A549 (cell line): Measurements from ENCODE around the gene PYROXD2. TPM values are rescaled to one million over a fixed set of nuclear protein-coding genes. Genes with fewer than 3 reads are reported as not detected.
A peak's percentile ranks its signal among the peaks of the same experiment; 100 is the strongest.

Experiments used
- ATAC-seq, 2 experiments: fragments of 200-7000 bp in 1 of 2; fragments of >200 bp in 1 of 2; cut with Nextera tagmentation in 1 of 2; cut with Tn5 transposase in 1 of 2; 3 replicates each; pipeline versions ENCODE4 v1.8.0 to v1.9.1; 2018 to 2020; ENCODE audit warnings: mild to moderate bottlenecking in 1 of 2, moderate library complexity in 1 of 2
- CTCF ChIA-PET: fragments of 300-600 bp; sonication (Branson Sonifier 250); formaldehyde crosslinking; extraction: SDS; loops from one replicate; lab custom pipeline; 2021; ENCODE audit warnings: antibody characterized with exemption, inconsistent platforms; lab: Yijun Ruan, JAX
- POLR2A ChIA-PET: fragments of 350-600 bp; formaldehyde crosslinking; extraction: SDS; loops from one replicate; lab custom pipeline; 2021; ENCODE audit warnings: antibody characterized with exemption, inconsistent platforms; lab: Yijun Ruan, JAX
- DNase-seq, 2 experiments: peaks; one replicate each; pipeline versions ENCODE4 v3.0.0 to v3.0.0-alpha.2; 2011 to 2016; ENCODE audit warnings: low read depth in 1 of 2, low spot score in 1 of 2
- FAIRE-seq: peaks from 2 replicates; lab custom pipeline; 2011; peaks lifted over from hg19 to GRCh38; lab: Jason Lieb, UNC
- H3K27ac ChIP-seq, 2 experiments: fragments of >200 bp; sonication (Bioruptor Twin); formaldehyde crosslinking; 3 replicates each; pipeline ENCODE4 v1.5.1; 2016 to 2017
- H3K4me1 ChIP-seq: fragments of >200 bp; sonication (Bioruptor Twin); formaldehyde crosslinking; 3 replicates; pipeline ENCODE4 v1.6.1; 2016
- H3K4me2 ChIP-seq: fragments of >200 bp; sonication (Bioruptor Twin); formaldehyde crosslinking; 3 replicates; pipeline ENCODE4 v1.6.1; 2016
- H3K4me3 ChIP-seq: fragments of >200 bp; sonication (Bioruptor Twin); formaldehyde crosslinking; 3 replicates; pipeline ENCODE4 v1.5.1; 2016
- H3K9me3 ChIP-seq: fragments of >200 bp; sonication (Bioruptor Twin); formaldehyde crosslinking; 3 replicates; pipeline ENCODE4 v1.6.1; 2016
- CBX2 ChIP-seq: fragments of 200-600 bp; sonication (generic); IDR thresholded peaks from 2 replicates; pipeline ENCODE4 v1.6.1; 2016; ENCODE audit warnings: low read depth, mild to moderate bottlenecking, borderline replicate concordance
- CHD2 ChIP-seq: fragments of 150-350 bp; IDR thresholded peaks from 2 replicates; pipeline ENCODE4 v1.6.1; 2014; ENCODE audit warnings: low read length; ENCODE audit not compliant: partially characterized antibody
- CHD4 ChIP-seq: fragments of 200-600 bp; sonication (generic); IDR thresholded peaks from 2 replicates; pipeline ENCODE4 v1.6.1; 2016; ENCODE audit warnings: antibody characterized with exemption, mild to moderate bottlenecking, borderline replicate concordance
- ESRRA ChIP-seq: fragments of 150-350 bp; IDR thresholded peaks from 2 replicates; pipeline ENCODE4 v1.6.1; 2014; ENCODE audit warnings: mild to moderate bottlenecking, low read length, borderline replicate concordance
- FOSB ChIP-seq: fragments of 250-450 bp; sonication (Bioruptor Pico); IDR thresholded peaks from 2 replicates; pipeline ENCODE4 v1.5.0; 2020; ENCODE audit warnings: mild to moderate bottlenecking, moderate library complexity
- GATA3 ChIP-seq: IDR thresholded peaks from 2 replicates; pipeline ENCODE4 v1.6.1; 2012; ENCODE audit warnings: borderline replicate concordance
- HDAC2 ChIP-seq: fragments of 200-600 bp; sonication (generic); IDR thresholded peaks from 2 replicates; pipeline ENCODE4 v1.6.1; 2016
- HEYL ChIP-seq: fragments of 250-450 bp; sonication (Bioruptor Pico); IDR thresholded peaks from 2 replicates; pipeline ENCODE4 v1.8.0; 2021; ENCODE audit warnings: mild to moderate bottlenecking, moderate library complexity
- KDM1A ChIP-seq: fragments of 200-600 bp; sonication (generic); IDR thresholded peaks from 2 replicates; pipeline ENCODE4 v1.6.1; 2016; ENCODE audit warnings: low read depth, mild to moderate bottlenecking
- KDM5A ChIP-seq: fragments of 200-600 bp; sonication (generic); IDR thresholded peaks from 2 replicates; pipeline ENCODE4 v1.6.1; 2016; ENCODE audit warnings: antibody characterized with exemption, mild to moderate bottlenecking
- PHF8 ChIP-seq: fragments of 200-600 bp; sonication (generic); IDR thresholded peaks from 2 replicates; pipeline ENCODE4 v1.6.1; 2016; ENCODE audit warnings: low read depth, mild to moderate bottlenecking, antibody characterized with exemption, moderate library complexity, borderline replicate concordance
- POLR2A ChIP-seq: IDR thresholded peaks from 2 replicates; pipeline ENCODE4 v1.6.1; 2012; ENCODE audit warnings: mild to moderate bottlenecking, low read length
- RARB ChIP-seq: fragments of 250-450 bp; sonication (Bioruptor Pico); IDR thresholded peaks from 2 replicates; pipeline ENCODE4 v1.8.0; 2021; ENCODE audit warnings: mild to moderate bottlenecking, moderate library complexity
- RFX5 ChIP-seq: fragments of 450-650 bp; IDR thresholded peaks from 2 replicates; pipeline ENCODE4 v1.7.1; 2014; ENCODE audit warnings: antibody characterized with exemption, mild to moderate bottlenecking, moderate library complexity
- ZC3H11A ChIP-seq: fragments of 450-650 bp; IDR thresholded peaks from 2 replicates; pipeline ENCODE4 v1.6.1; 2014; ENCODE audit warnings: antibody characterized with exemption, mild to moderate bottlenecking
- ZNF302 ChIP-seq: fragments of 250-450 bp; sonication (Bioruptor Pico); IDR thresholded peaks from 2 replicates; pipeline ENCODE4 v1.9.0; 2021; ENCODE audit warnings: inconsistent platforms, mild to moderate bottlenecking, moderate library complexity
- WGBS: methylation state at CpG from one replicate; pipeline ENCODE4 v1.1.6; 2017; ENCODE audit errors: missing lambda C conversion rate; 5-methylcytosine and 5-hydroxymethylcytosine counted together
- polyA plus RNA-seq, 4 experiments: library from polyadenylated mRNA; depleted of rRNA in 3 of 4; stranded (reverse); fragments of >200 nt; fragmentation: RNase III in 1 of 4; extraction: RNeasy Plus Mini Kit Qiagen cat#74134 plus additional on column Dnase treatment in 1 of 4; gene quantifications; 2 replicates in 3 of 4; 3 replicates in 1 of 4; pipeline ENCODE4 v1.2.3, GENCODE V29; 2011 to 2017
- TF ChIP-seq, protein P1 (sequence below): fragments of 250-450 bp; sonication (Bioruptor Pico); IDR thresholded peaks from 2 replicates; pipeline ENCODE4 v1.5.0; 2020; ENCODE audit warnings: low read depth, mild to moderate bottlenecking, moderate library complexity
- TF ChIP-seq, protein P2 (sequence below): fragments of 250-450 bp; sonication (Bioruptor Pico); IDR thresholded peaks from 2 replicates; pipeline ENCODE4 v1.5.0; 2021; ENCODE audit warnings: mild to moderate bottlenecking, moderate library complexity, borderline replicate concordance
- TF ChIP-seq, protein P3 (sequence below): fragments of 450-650 bp; IDR thresholded peaks from 2 replicates; pipeline ENCODE4 v1.6.1; 2014; ENCODE audit warnings: antibody characterized with exemption
- TF ChIP-seq, protein P4 (sequence below): IDR thresholded peaks from 2 replicates; pipeline ENCODE4 v1.6.1; 2012

Gene PYROXD2
- polyA plus RNA-seq, 2 of the 4 experiments (the other 2 are of a cell fraction): 4.6 to 6.3 TPM

DNA sequence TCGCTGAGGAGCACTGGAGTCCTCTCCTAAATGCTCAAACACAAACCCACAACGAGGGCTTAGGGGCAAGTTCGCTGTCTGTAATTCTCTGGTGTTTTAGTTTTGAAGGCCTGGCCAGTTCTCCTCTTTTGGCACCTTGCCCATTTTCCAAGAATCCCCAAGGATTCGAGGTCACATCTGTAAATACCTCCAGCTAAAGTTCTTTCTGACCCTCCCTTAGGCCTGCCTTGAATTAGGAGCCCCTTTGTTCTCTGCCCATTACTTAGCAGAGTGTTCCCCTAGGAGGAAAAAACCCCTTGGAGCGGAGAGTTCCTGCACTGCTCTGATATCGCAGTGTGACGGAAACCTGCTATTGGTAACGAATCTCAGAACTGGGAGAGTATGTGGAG lies 743 bp upstream of the PYROXD2 start:
- POLR2A ChIA-PET: interaction anchor here (0.6 to 1.4 kb wide), 6 partner anchors 7 to 26 kb away, joined by 3 to 6 read pairs (median 4); no protein-coding TSS in a partner anchor
- Histone ChIP-seq H3K9me3 (no peaks in the 10 kb centered on the region), H3K4me1 (peaks cover 14% of the 10 kb centered on the region), H3K4me3 (no peak overlapping the region), H3K4me2 (peak overlapping the region; percentile 81; the same call in 2 of the 3 replicates), H3K27ac (peak overlapping the region in 1 of 2 experiments; percentile 88; a peak in 4 of 6 replicates)
- no peak for TF ChIP-seq KDM5A
- TF ChIP-seq KDM1A: no peak
- TF ChIP-seq, protein P1, sequence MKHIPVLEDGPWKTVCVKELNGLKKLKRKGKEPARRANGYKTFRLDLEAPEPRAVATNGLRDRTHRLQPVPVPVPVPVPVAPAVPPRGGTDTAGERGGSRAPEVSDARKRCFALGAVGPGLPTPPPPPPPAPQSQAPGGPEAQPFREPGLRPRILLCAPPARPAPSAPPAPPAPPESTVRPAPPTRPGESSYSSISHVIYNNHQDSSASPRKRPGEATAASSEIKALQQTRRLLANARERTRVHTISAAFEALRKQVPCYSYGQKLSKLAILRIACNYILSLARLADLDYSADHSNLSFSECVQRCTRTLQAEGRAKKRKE (CRISPR knock-in tag): no peak
- TF ChIP-seq PHF8: no peak
- TF ChIP-seq HEYL (CRISPR knock-in tag): no peak
- no peak for TF ChIP-seq CHD4
- no peak for TF ChIP-seq FOSB (CRISPR knock-in tag)
- TF ChIP-seq, protein P2, sequence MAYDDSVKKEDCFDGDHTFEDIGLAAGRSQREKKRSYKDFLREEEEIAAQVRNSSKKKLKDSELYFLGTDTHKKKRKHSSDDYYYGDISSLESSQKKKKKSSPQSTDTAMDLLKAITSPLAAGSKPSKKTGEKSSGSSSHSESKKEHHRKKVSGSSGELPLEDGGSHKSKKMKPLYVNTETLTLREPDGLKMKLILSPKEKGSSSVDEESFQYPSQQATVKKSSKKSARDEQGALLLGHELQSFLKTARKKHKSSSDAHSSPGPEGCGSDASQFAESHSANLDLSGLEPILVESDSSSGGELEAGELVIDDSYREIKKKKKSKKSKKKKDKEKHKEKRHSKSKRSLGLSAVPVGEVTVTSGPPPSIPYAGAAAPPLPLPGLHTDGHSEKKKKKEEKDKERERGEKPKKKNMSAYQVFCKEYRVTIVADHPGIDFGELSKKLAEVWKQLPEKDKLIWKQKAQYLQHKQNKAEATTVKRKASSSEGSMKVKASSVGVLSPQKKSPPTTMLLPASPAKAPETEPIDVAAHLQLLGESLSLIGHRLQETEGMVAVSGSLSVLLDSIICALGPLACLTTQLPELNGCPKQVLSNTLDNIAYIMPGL (CRISPR knock-in tag): no peak
- no peak for TF ChIP-seq RARB (CRISPR knock-in tag)
- no peak for TF ChIP-seq HDAC2
- TF ChIP-seq GATA3: no peak
- CTCF ChIA-PET: interaction anchor here (0.9 kb wide), 1 partner anchor 8 kb away, joined by 3 read pairs; no protein-coding TSS in a partner anchor
- ATAC-seq (no peak), FAIRE-seq (no peak), DNase-seq (no peak)
- WGBS: 76% methylated on average over 8 of the region's 8 CpGs

DNA sequence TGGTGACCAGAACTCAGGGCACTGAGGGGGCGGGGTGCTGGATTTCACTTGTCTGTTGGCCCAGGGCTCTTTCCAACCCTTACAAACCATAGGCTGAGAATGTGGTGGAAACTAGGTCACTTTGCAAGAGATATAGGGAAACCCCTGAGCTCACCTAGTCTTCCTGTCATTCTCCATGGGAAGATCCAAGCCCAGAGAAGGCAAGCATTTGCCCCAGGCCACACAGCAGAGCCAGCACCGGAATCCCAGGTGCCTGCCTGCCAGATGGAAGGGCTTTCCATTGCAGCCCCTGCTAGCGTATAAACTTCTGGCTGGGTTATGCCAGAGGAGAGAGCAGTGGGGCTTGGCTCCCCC lies 427 bp downstream of the PYROXD2 start:
- no peak for FAIRE-seq
- Histone ChIP-seq H3K4me2 (peak overlapping the region; percentile 81), H3K27ac (peak overlapping the region; percentile 75 to 88), H3K4me3 (peak overlapping the region; percentile 50), H3K9me3 (no peaks in the 10 kb centered on the region), H3K4me1 (peaks cover 14% of the 10 kb centered on the region)
- TF ChIP-seq CHD2: no peak
- TF ChIP-seq, protein P3, sequence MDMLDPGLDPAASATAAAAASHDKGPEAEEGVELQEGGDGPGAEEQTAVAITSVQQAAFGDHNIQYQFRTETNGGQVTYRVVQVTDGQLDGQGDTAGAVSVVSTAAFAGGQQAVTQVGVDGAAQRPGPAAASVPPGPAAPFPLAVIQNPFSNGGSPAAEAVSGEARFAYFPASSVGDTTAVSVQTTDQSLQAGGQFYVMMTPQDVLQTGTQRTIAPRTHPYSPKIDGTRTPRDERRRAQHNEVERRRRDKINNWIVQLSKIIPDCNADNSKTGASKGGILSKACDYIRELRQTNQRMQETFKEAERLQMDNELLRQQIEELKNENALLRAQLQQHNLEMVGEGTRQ: no peak
- no peak for TF ChIP-seq FOSB (CRISPR knock-in tag)
- TF ChIP-seq CBX2: no peak
- no peak for TF ChIP-seq HDAC2
- TF ChIP-seq POLR2A: no peak
- TF ChIP-seq RFX5: no peak
- no peak for TF ChIP-seq ZNF302
- TF ChIP-seq, protein P2 (CRISPR knock-in tag): no peak
- TF ChIP-seq, protein P4, sequence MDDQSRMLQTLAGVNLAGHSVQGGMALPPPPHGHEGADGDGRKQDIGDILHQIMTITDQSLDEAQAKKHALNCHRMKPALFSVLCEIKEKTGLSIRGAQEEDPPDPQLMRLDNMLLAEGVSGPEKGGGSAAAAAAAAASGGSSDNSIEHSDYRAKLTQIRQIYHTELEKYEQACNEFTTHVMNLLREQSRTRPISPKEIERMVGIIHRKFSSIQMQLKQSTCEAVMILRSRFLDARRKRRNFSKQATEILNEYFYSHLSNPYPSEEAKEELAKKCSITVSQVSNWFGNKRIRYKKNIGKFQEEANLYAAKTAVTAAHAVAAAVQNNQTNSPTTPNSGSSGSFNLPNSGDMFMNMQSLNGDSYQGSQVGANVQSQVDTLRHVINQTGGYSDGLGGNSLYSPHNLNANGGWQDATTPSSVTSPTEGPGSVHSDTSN: no peak
- no peak for TF ChIP-seq ZC3H11A
- TF ChIP-seq ESRRA: no peak
- 80% methylated on average over 3 of the region's 3 CpGs for WGBS
- peak in 1 of 2 experiments; percentile 17 for DNase-seq
- no peak for ATAC-seq
- ChIA-PET CTCF (no interaction called here), POLR2A (interaction anchor here (1.2 to 1.4 kb wide), 5 partner anchors 8 to 56 kb away, joined by 3 to 5 read pairs (median 4); no protein-coding TSS in a partner anchor)
